Ishikawa (cell line): ENCODE data around the gene ZSCAN5B.

Experiments
- CEBPB ChIP-seq: IDR thresholded peaks from 2 replicates; pipeline ENCODE4 v1.6.1; 2012
- CREB1 ChIP-seq: IDR thresholded peaks from 2 replicates; pipeline ENCODE4 v1.6.1; 2012; ENCODE audit warnings: low read depth
- EGR1 ChIP-seq: IDR thresholded peaks from 2 replicates; pipeline ENCODE4 v1.6.1; 2012
- EP300 ChIP-seq: IDR thresholded peaks from 2 replicates; pipeline ENCODE4 v1.6.1; 2012; ENCODE audit warnings: borderline replicate concordance
- FOXM1 ChIP-seq: IDR thresholded peaks from 2 replicates; pipeline ENCODE4 v1.6.1; 2012; ENCODE audit warnings: low read depth, borderline replicate concordance
- MAX ChIP-seq: IDR thresholded peaks from 2 replicates; pipeline ENCODE4 v1.6.1; 2012
- NFIC ChIP-seq: IDR thresholded peaks from 2 replicates; pipeline ENCODE4 v1.6.1; 2012
- RAD21 ChIP-seq: IDR thresholded peaks from 2 replicates; pipeline ENCODE4 v1.6.1; 2012; ENCODE audit warnings: low read depth
- REST ChIP-seq: IDR thresholded peaks from 2 replicates; pipeline ENCODE4 v1.6.1; 2012; ENCODE audit warnings: low read depth, mild to moderate bottlenecking
- TAF1 ChIP-seq: IDR thresholded peaks from 2 replicates; pipeline ENCODE4 v1.6.1; 2012; ENCODE audit warnings: low read depth, mild to moderate bottlenecking
- TCF12 ChIP-seq: IDR thresholded peaks from 2 replicates; pipeline ENCODE4 v1.6.1; 2012; ENCODE audit warnings: low read depth
- TEAD4 ChIP-seq: IDR thresholded peaks from 2 replicates; pipeline ENCODE4 v1.6.1; 2012
- USF1 ChIP-seq: IDR thresholded peaks from 2 replicates; pipeline ENCODE4 v1.6.1; 2012
- YY1 ChIP-seq: IDR thresholded peaks from 2 replicates; pipeline ENCODE4 v1.6.1; 2012; ENCODE audit warnings: low read depth
- ZBTB7A ChIP-seq: IDR thresholded peaks from 2 replicates; pipeline ENCODE4 v1.6.1; 2012; ENCODE audit warnings: low read depth

Gene ZSCAN5B

GRCh38 chr19:56150358-56150757, 47.2 kb downstream of the ZSCAN5B start:
- TF ChIP-seq RAD21 (no peak), TAF1 (no peak), CEBPB (no peak), EGR1 (no peak)

GRCh38 chr19:56149656-56150038, 47.9 kb downstream of the ZSCAN5B start:
- TF ChIP-seq USF1, result no peak
- no peak for TF ChIP-seq EGR1

- TF ChIP-seq EP300 (no peak), YY1 (no peak), EGR1 (no peak), REST (no peak), NFIC (no peak), CREB1 (no peak), TAF1 (no peak), TCF12 (no peak), ZBTB7A (no peak), RAD21 (no peak), CEBPB (no peak), USF1 (no peak), MAX (no peak)
These were observed 49.5 kb downstream of the ZSCAN5B start for GRCh38 chr19:56148096-56148495.

GRCh38 chr19:56147307-56147706, 50.3 kb downstream of the ZSCAN5B start:
- TF ChIP-seq CREB1 (no peak), EP300 (no peak), REST (no peak), MAX (no peak), TEAD4 (no peak), USF1 (no peak), NFIC (no peak), TAF1 (no peak), FOXM1 (no peak), TCF12 (no peak), EGR1 (no peak), YY1 (no peak), RAD21 (no peak)

GRCh38 chr19:56146904-56147303, 50.7 kb downstream of the ZSCAN5B start:
- TF ChIP-seq CREB1 (no peak), CEBPB (no peak), USF1 (no peak), RAD21 (no peak), NFIC (no peak), MAX (no peak), YY1 (no peak), TAF1 (no peak), EP300 (no peak), REST (no peak), FOXM1 (no peak), EGR1 (no peak), ZBTB7A (no peak), TCF12 (no peak), TEAD4 (no peak)
